HepG2 (cell line): ENCODE measurements around the gene S100A5. TPM values are rescaled to one million over a fixed set of nuclear protein-coding genes. Genes with fewer than 3 reads are reported as not detected.

Experiments
- BCL6 ChIP-seq: IDR thresholded peaks from 2 replicates; pipeline ENCODE4 v1.6.1; 2016; ENCODE audit warnings: missing genetic modification reagents, missing compliant biosample characterization
- CAMTA2 ChIP-seq: sonication (generic); formaldehyde crosslinking; IDR thresholded peaks from 2 replicates; pipeline ENCODE4 v1.4.0; 2020; ENCODE audit warnings: mild to moderate bottlenecking, missing genetic modification reagents, borderline replicate concordance
- CEBPB ChIP-seq: IDR thresholded peaks from 2 replicates; pipeline ENCODE4 v1.6.1; 2011; ENCODE audit warnings: low read depth, low read length, improper control_type of control experiment, borderline replicate concordance
- FOXO1 ChIP-seq: sonication (generic); formaldehyde crosslinking; IDR thresholded peaks from 2 replicates; pipeline ENCODE4 v1.4.0; 2020; ENCODE audit warnings: missing genetic modification reagents
- GTF3A ChIP-seq: sonication (generic); formaldehyde crosslinking; conservative IDR thresholded peaks from 2 replicates; pipeline ENCODE4 v1.4.0; 2020; ENCODE audit warnings: mild to moderate bottlenecking, missing genetic modification reagents
- HMGA1 ChIP-seq: sonication (generic); formaldehyde crosslinking; conservative IDR thresholded peaks from 2 replicates; pipeline ENCODE4 v1.4.0; 2020; ENCODE audit warnings: missing genetic modification reagents
- KDM2A ChIP-seq: sonication (generic); formaldehyde crosslinking; IDR thresholded peaks from 2 replicates; pipeline ENCODE4 v1.4.0; 2020; ENCODE audit warnings: low read depth, missing genetic modification reagents, borderline replicate concordance
- KDM5B ChIP-seq: sonication (generic); formaldehyde crosslinking; IDR thresholded peaks from 2 replicates; pipeline ENCODE4 v1.4.0; 2020; ENCODE audit warnings: missing genetic modification reagents, mild to moderate bottlenecking, borderline replicate concordance
- MED1 ChIP-seq: sonication (generic); formaldehyde crosslinking; IDR thresholded peaks from 2 replicates; pipeline ENCODE4 v1.4.0; 2020; ENCODE audit warnings: missing genetic modification reagents
- MYNN ChIP-seq: sonication (generic); formaldehyde crosslinking; IDR thresholded peaks from 2 replicates; pipeline ENCODE4 v1.4.0; 2020; ENCODE audit warnings: mild to moderate bottlenecking, low read depth, missing genetic modification reagents
- NFKB2 ChIP-seq: sonication (generic); formaldehyde crosslinking; IDR thresholded peaks from 2 replicates; pipeline ENCODE4 v1.4.0; 2020; ENCODE audit warnings: missing genetic modification reagents, borderline replicate concordance
- POLR2A ChIP-seq, 2 experiments: IDR thresholded peaks; 2 replicates each; pipeline ENCODE4 v1.6.1; 2011; ENCODE audit warnings: low read depth in 2 of 2, low read length in 2 of 2, mild to moderate bottlenecking in 1 of 2, moderate library complexity in 1 of 2; ENCODE audit not compliant: insufficient read depth in 1 of 2
- ZBTB3 ChIP-seq: sonication (generic); formaldehyde crosslinking; IDR thresholded peaks from 2 replicates; pipeline ENCODE4 v1.4.0; 2020; ENCODE audit warnings: low read depth, mild to moderate bottlenecking, moderate library complexity, missing genetic modification reagents, borderline replicate concordance
- ZBTB38 ChIP-seq: sonication (generic); formaldehyde crosslinking; IDR thresholded peaks from 2 replicates; pipeline ENCODE4 v1.5.1; 2020; ENCODE audit warnings: mild to moderate bottlenecking, missing genetic modification reagents
- ZIK1 ChIP-seq: sonication (generic); formaldehyde crosslinking; IDR thresholded peaks from 2 replicates; pipeline ENCODE4 v1.5.0; 2020; ENCODE audit warnings: mild to moderate bottlenecking, low read depth, missing genetic modification reagents, borderline replicate concordance
- ZNF17 ChIP-seq: sonication (generic); formaldehyde crosslinking; IDR thresholded peaks from 2 replicates; pipeline ENCODE4 v1.5.0; 2020; ENCODE audit warnings: mild to moderate bottlenecking, missing genetic modification reagents
- ZNF317 ChIP-seq: sonication (generic); formaldehyde crosslinking; IDR thresholded peaks from 2 replicates; pipeline ENCODE4 v1.5.0; 2020; ENCODE audit warnings: mild to moderate bottlenecking, missing genetic modification reagents
- ZNF703 ChIP-seq: sonication (generic); formaldehyde crosslinking; IDR thresholded peaks from 2 replicates; pipeline ENCODE4 v1.5.1; 2020; ENCODE audit warnings: missing genetic modification reagents, mild to moderate bottlenecking, moderate library complexity, borderline replicate concordance
- ZNF761 ChIP-seq: sonication (generic); formaldehyde crosslinking; conservative IDR thresholded peaks from 2 replicates; pipeline ENCODE4 v1.4.0; 2020; ENCODE audit warnings: mild to moderate bottlenecking, missing genetic modification reagents
- ZNF781 ChIP-seq: sonication (generic); formaldehyde crosslinking; IDR thresholded peaks from 2 replicates; pipeline ENCODE4 v1.5.1; 2020; ENCODE audit warnings: borderline replicate concordance, mild to moderate bottlenecking, missing genetic modification reagents; ENCODE audit errors: not compliant biosample characterization
- ZZZ3 ChIP-seq: sonication (generic); formaldehyde crosslinking; IDR thresholded peaks from 2 replicates; pipeline ENCODE4 v1.4.0; 2020; ENCODE audit warnings: missing genetic modification reagents, mild to moderate bottlenecking, borderline replicate concordance
- polyA plus RNA-seq, 8 experiments: library from polyadenylated mRNA; depleted of rRNA in 3 of 8; stranded (reverse) in 7 of 8; unstranded in 1 of 8; fragments of >200 nt; fragmentation: Illumina TruSeq in 4 of 8; extraction: Trizol in 4 of 8; gene quantifications; 2 replicates each; pipeline versions ENCODE4 v1.2.1 to v1.2.3, GENCODE V29; 2011 to 2016; ENCODE audit warnings: low read depth in 4 of 8, missing spikeins in 1 of 8, mixed read lengths in 1 of 8; ENCODE audit not compliant: insufficient read depth in 1 of 8
- total RNA-seq, 5 experiments: library from RNA; depleted of rRNA; stranded (reverse); fragments of >200 nt; fragmentation: Illumina TruSeq; extraction: Trizol; gene quantifications; 2 replicates each; pipeline ENCODE4 v1.2.3, GENCODE V29; 2016; ENCODE audit warnings: low read depth in 1 of 5
- TF ChIP-seq, protein P1 (sequence below): sonication (generic); formaldehyde crosslinking; IDR thresholded peaks from 2 replicates; pipeline ENCODE4 v1.4.0; 2020; ENCODE audit warnings: missing genetic modification reagents
- TF ChIP-seq, protein P2 (sequence below): sonication (generic); formaldehyde crosslinking; IDR thresholded peaks from 2 replicates; pipeline ENCODE4 v1.4.0; 2020; ENCODE audit warnings: missing genetic modification reagents
- TF ChIP-seq, protein P3 (sequence below): IDR thresholded peaks from 2 replicates; pipeline ENCODE4 v1.6.1; 2016; ENCODE audit warnings: mild to moderate bottlenecking

Gene S100A5
- total and polyA plus RNA-seq, 2 of the 13 experiments (the other 11 are each of a cell fraction or from before 2014, with no cell fraction given): not detected

DNA sequence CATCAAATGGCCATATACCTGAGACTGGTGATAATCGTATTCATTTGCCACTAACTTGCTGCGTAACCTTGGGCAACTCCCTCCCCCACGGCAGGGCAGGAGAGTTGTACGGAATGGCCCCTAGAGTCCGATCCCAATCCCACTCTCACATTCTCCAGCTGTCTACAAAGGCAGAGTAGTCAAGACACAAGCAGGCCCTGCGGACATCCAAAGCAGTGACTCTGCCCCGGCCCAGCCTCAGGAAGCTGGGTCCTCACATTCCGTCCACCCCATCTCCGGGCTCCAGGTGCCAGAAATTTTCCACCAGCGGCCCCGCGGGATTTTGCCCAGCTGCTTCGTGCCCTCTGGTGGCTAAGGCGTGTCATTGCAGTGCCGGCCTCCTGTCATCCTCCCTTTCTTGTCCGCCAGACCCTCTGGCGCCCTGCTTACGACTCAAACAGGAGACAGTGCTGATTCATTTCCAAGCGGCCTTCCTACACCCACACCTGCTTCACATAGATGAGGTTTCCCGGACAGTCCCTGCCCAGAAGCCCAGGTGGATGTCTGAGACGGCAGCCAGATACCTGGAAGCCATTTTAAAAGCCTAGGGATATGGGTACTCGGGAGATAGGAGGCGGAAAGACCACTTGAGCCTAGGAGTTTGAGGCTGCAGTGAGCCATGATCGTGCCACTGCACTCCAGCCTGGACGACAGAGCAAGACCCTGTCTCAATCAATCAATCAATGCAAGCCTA is 27.8 kb upstream of the S100A5 start (continued):
- TF ChIP-seq, protein P1, sequence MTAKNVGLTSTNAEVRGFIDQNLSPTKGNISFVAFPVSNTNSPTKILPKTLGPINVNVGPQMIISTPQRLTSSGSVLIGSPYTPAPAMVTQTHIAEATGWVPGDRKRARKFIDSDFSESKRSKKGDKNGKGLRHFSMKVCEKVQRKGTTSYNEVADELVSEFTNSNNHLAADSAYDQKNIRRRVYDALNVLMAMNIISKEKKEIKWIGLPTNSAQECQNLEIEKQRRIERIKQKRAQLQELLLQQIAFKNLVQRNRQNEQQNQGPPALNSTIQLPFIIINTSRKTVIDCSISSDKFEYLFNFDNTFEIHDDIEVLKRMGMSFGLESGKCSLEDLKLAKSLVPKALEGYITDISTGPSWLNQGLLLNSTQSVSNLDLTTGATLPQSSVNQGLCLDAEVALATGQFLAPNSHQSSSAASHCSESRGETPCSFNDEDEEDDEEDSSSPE: 0 out of 2 replicates have a peak, but pooled peaks have one; percentile 40
- no peak for TF ChIP-seq BCL6 (CRISPR knock-in tag)
- no peak for TF ChIP-seq CAMTA2
- TF ChIP-seq ZNF17: no peak
- TF ChIP-seq, protein P2, sequence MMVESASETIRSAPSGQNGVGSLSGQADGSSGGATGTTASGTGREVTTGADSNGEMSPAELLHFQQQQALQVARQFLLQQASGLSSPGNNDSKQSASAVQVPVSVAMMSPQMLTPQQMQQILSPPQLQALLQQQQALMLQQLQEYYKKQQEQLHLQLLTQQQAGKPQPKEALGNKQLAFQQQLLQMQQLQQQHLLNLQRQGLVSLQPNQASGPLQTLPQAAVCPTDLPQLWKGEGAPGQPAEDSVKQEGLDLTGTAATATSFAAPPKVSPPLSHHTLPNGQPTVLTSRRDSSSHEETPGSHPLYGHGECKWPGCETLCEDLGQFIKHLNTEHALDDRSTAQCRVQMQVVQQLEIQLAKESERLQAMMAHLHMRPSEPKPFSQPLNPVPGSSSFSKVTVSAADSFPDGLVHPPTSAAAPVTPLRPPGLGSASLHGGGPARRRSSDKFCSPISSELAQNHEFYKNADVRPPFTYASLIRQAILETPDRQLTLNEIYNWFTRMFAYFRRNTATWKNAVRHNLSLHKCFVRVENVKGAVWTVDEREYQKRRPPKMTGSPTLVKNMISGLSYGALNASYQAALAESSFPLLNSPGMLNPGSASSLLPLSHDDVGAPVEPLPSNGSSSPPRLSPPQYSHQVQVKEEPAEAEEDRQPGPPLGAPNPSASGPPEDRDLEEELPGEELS: 0 out of 2 replicates have a peak, but pooled peaks have one; percentile 20
- no peak for TF ChIP-seq POLR2A (IDR thresholded peaks at IDR 0.05; ENCODE audit: insufficient read depth in 1 of 2, low read depth in 2 of 2, low read length in 2 of 2)
- TF ChIP-seq FOXO1: 0 out of 2 replicates have a peak, but pooled peaks have one; percentile 27
- no peak for TF ChIP-seq CEBPB
- no peak for TF ChIP-seq ZNF781 (CRISPR knock-in tag)
- 0 out of 2 replicates have a peak, but pooled peaks have one; percentile 23 for TF ChIP-seq MED1 (CRISPR knock-in tag)
- 0 out of 2 replicates have a peak, but pooled peaks have one; percentile 19 for TF ChIP-seq ZIK1 (CRISPR knock-in tag)
- TF ChIP-seq MYNN (CRISPR knock-in tag): no peak
- no peak for TF ChIP-seq ZZZ3
- no peak for TF ChIP-seq ZNF761 (CRISPR knock-in tag)
- TF ChIP-seq KDM2A (CRISPR knock-in tag): peak; percentile 83; the same call in 1 of the 2 replicates
- no peak for TF ChIP-seq HMGA1 (CRISPR knock-in tag)
- 0 out of 2 replicates have a peak, but pooled peaks have one; percentile 62 for TF ChIP-seq GTF3A (CRISPR knock-in tag)
- peak; percentile 86 for TF ChIP-seq ZBTB38
- TF ChIP-seq KDM5B (CRISPR knock-in tag): peak; percentile 51; the same call in 1 of the 2 replicates
- TF ChIP-seq, protein P3, sequence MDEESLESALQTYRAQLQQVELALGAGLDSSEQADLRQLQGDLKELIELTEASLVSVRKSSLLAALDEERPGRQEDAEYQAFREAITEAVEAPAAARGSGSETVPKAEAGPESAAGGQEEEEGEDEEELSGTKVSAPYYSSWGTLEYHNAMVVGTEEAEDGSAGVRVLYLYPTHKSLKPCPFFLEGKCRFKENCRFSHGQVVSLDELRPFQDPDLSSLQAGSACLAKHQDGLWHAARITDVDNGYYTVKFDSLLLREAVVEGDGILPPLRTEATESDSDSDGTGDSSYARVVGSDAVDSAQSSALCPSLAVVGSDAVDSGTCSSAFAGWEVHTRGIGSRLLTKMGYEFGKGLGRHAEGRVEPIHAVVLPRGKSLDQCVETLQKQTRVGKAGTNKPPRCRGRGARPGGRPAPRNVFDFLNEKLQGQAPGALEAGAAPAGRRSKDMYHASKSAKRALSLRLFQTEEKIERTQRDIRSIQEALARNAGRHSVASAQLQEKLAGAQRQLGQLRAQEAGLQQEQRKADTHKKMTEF (CRISPR knock-in tag): peak; percentile 53
- 0 out of 2 replicates have a peak, but pooled peaks have one; percentile 16 for TF ChIP-seq ZBTB3 (CRISPR knock-in tag)
- TF ChIP-seq ZNF703: no peak
- TF ChIP-seq ZNF317 (CRISPR knock-in tag): peak; percentile 42; the same call in 1 of the 2 replicates
- peak; percentile 85; the same call in 1 of the 2 replicates for TF ChIP-seq NFKB2
